ENCODE measurements around the gene RNF43. TPM values are rescaled to one million over a fixed set of nuclear protein-coding genes. Genes with fewer than 3 reads are reported as not detected.
A peak's percentile ranks its signal among the peaks of the same experiment; 100 is the strongest.

The RNF43 gene
- total and polyA plus RNA-seq, 2 of the 13 experiments (the other 11 are each of a cell fraction or from before 2014, with no cell fraction given), result 31.0 to 53.4 TPM

DNA sequence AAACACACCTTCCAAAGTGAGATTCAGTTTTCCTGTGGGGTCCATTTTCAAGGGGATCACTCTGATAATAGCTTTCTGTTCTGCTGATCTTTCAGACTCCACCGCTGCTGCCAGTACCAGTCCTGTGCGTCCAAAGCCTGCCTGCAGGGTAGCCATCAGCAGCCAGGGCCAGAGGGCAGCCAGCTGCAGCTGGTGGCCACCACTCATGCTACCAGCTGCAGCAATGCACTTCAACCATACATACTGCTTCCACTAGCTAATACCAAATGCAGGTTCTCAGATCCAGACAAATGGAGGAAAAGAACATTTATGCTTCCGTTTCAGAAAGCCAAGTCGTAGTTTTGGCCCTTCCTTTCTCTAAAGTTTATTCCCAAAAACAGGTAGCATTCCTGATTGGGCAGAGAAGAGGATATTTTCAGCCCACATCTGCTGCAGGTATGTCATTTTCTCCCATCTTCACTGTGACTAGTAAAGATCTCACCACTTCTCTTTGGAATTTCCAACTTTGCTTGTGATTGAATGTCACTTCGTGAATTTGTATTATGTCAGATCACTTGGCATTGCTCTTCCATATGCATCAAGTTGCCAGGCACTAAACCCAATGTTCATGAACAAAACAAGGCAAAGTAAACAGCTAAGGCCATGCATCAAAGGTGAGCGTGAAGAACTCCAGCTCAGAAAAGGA is 1.8 kb downstream of the RNF43 start (continued):
- TF ChIP-seq ZNF207 (IDR thresholded peaks at IDR 0.05; ENCODE audit: borderline replicate concordance) (no peak), ZNF781 (CRISPR knock-in tag; IDR thresholded peaks at IDR 0.05; ENCODE audit: borderline replicate concordance, not compliant biosample characterization) (peak; percentile 64), IRX3 (CRISPR knock-in tag; IDR thresholded peaks at IDR 0.05; ENCODE audit: borderline replicate concordance, low read depth) (no peak), BCL6 (CRISPR knock-in tag; IDR thresholded peaks at IDR 0.05) (no peak), CBX5 (CRISPR knock-in tag; IDR thresholded peaks at IDR 0.05; ENCODE audit: borderline replicate concordance) (peak; percentile 67; the same call in 1 of the 2 replicates), ZNF326 (CRISPR knock-in tag; IDR thresholded peaks at IDR 0.05; ENCODE audit: borderline replicate concordance) (no peak), KDM2A (CRISPR knock-in tag; IDR thresholded peaks at IDR 0.05; ENCODE audit: borderline replicate concordance, low read depth) (no peak; the same call in 1 of the 2 replicates), RBAK (CRISPR knock-in tag; IDR thresholded peaks at IDR 0.05) (no peak), CBX2 (IDR thresholded peaks at IDR 0.05; ENCODE audit: low read depth, low read length) (no peak), CBX2 (CRISPR knock-in tag; IDR thresholded peaks at IDR 0.05; ENCODE audit: low read depth) (no peak), PHF8 (CRISPR knock-in tag; IDR thresholded peaks at IDR 0.05) (peak; percentile 19; the same call in 1 of the 2 replicates), ZNF629 (CRISPR knock-in tag; conservative IDR thresholded peaks at IDR 0.05) (no peak; the same call in 1 of the 2 replicates)
- TF ChIP-seq, protein P1, sequence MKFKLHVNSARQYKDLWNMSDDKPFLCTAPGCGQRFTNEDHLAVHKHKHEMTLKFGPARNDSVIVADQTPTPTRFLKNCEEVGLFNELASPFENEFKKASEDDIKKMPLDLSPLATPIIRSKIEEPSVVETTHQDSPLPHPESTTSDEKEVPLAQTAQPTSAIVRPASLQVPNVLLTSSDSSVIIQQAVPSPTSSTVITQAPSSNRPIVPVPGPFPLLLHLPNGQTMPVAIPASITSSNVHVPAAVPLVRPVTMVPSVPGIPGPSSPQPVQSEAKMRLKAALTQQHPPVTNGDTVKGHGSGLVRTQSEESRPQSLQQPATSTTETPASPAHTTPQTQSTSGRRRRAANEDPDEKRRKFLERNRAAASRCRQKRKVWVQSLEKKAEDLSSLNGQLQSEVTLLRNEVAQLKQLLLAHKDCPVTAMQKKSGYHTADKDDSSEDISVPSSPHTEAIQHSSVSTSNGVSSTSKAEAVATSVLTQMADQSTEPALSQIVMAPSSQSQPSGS (CRISPR knock-in tag; IDR thresholded peaks at IDR 0.05), result no peak
- TF ChIP-seq, protein P2, sequence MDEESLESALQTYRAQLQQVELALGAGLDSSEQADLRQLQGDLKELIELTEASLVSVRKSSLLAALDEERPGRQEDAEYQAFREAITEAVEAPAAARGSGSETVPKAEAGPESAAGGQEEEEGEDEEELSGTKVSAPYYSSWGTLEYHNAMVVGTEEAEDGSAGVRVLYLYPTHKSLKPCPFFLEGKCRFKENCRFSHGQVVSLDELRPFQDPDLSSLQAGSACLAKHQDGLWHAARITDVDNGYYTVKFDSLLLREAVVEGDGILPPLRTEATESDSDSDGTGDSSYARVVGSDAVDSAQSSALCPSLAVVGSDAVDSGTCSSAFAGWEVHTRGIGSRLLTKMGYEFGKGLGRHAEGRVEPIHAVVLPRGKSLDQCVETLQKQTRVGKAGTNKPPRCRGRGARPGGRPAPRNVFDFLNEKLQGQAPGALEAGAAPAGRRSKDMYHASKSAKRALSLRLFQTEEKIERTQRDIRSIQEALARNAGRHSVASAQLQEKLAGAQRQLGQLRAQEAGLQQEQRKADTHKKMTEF (CRISPR knock-in tag; IDR thresholded peaks at IDR 0.05), result no peak
- TF ChIP-seq, protein P3, sequence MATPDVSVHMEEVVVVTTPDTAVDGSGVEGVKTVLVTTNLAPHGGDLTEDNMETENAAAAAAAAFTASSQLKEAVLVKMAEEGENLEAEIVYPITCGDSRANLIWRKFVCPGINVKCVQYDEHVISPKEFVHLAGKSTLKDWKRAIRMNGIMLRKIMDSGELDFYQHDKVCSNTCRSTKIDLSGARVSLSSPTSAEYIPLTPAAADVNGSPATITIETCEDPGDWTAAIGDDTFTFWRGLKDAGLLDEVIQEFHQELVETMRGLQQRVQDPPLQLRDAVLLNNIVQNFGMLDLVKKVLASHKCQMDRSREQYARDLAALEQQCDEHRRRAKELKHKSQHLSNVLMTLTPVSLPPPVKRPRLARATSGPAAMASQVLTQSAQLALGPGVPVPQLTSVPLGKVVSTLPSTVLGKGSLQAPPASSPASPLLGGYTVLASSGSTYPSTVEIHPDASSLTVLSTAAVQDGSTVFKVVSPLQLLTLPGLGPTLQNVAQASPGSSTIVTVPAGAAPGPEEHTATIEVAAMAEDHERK (CRISPR knock-in tag; IDR thresholded peaks at IDR 0.05; ENCODE audit: low read depth), result no peak
- TF ChIP-seq, protein P4, sequence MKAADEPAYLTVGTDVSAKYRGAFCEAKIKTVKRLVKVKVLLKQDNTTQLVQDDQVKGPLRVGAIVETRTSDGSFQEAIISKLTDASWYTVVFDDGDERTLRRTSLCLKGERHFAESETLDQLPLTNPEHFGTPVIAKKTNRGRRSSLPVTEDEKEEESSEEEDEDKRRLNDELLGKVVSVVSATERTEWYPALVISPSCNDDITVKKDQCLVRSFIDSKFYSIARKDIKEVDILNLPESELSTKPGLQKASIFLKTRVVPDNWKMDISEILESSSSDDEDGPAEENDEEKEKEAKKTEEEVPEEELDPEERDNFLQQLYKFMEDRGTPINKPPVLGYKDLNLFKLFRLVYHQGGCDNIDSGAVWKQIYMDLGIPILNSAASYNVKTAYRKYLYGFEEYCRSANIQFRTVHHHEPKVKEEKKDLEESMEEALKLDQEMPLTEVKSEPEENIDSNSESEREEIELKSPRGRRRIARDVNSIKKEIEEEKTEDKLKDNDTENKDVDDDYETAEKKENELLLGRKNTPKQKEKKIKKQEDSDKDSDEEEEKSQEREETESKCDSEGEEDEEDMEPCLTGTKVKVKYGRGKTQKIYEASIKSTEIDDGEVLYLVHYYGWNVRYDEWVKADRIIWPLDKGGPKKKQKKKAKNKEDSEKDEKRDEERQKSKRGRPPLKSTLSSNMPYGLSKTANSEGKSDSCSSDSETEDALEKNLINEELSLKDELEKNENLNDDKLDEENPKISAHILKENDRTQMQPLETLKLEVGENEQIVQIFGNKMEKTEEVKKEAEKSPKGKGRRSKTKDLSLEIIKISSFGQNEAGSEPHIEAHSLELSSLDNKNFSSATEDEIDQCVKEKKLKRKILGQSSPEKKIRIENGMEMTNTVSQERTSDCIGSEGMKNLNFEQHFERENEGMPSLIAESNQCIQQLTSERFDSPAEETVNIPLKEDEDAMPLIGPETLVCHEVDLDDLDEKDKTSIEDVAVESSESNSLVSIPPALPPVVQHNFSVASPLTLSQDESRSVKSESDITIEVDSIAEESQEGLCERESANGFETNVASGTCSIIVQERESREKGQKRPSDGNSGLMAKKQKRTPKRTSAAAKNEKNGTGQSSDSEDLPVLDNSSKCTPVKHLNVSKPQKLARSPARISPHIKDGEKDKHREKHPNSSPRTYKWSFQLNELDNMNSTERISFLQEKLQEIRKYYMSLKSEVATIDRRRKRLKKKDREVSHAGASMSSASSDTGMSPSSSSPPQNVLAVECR (CRISPR knock-in tag; IDR thresholded peaks at IDR 0.05; ENCODE audit: borderline replicate concordance), result peak; percentile 48; the same call in 1 of the 2 replicates
- TF ChIP-seq, protein P5, sequence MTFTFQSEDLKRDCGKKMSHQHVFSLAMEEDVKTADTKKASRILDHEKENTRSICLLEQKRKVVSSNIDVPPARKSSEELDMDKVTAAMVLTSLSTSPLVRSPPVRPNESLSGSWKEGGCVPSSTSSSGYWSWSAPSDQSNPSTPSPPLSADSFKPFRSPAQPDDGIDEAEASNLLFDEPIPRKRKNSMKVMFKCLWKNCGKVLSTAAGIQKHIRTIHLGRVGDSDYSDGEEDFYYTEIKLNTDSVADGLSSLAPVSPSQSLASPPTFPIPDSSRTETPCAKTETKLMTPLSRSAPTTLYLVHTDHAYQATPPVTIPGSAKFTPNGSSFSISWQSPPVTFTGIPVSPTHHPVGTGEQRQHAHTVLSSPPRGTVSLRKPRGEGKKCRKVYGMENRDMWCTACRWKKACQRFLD (CRISPR knock-in tag; IDR thresholded peaks at IDR 0.05; ENCODE audit: borderline replicate concordance), result no peak
- TF ChIP-seq, protein P6, sequence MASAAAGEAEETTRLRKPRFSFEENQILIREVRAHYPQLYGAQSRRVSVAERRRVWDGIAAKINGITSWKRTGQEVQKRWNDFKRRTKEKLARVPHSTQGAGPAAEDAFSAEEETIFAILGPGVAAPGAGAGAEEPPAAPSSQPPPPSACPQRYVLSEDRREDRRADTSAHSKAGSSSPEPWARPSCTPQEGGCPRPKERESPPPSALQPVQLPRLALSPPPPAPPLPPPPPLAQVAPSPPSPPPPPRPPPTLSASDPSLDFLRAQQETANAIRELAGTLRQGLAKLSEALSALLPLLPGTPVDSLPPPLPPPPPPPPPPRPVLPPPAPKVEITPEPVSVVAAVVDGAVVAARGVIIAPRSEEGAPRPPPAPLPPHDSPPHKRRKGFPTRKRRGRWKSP (CRISPR knock-in tag; IDR thresholded peaks at IDR 0.05), result peak; percentile 66; the same call in 1 of the 2 replicates
